ENCODE measurements around the gene CCDC57.

CCDC57 gene

DNA sequence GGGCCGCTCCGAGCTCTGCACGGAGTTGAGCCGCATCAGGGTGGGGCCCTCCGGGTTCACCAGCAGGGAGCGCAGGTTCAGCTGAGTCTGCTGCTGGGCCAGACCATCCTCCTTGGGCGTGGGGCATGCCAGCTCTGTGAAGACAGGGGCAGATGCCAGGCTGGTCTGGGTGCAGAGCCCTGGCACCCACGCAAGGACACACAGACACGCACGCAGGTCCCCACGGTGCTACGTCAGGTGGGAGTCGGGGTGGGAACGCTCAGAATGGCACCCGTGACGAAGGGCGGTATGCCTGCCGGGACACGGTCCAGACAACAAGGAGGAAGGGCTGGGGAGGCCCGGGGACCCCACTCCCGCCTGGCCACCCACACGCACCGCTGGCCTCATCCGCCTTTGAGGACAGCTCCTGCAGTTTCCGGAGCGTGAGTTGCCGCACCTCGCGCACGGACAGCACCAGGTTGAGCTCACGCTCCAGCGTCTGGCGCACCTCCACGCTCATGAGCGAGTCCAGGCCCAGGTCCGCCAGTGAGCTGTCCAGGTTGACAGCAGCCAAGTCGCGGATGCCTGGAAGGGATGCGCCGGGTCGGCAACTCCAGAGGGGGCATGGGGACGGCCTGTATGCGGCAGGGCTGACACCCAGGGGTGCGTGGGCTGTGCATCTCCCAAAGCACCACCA, 131.7 kb downstream of the CCDC57 start:
- no peak for DNase-seq (ENCODE audit: low spot score)

DNA sequence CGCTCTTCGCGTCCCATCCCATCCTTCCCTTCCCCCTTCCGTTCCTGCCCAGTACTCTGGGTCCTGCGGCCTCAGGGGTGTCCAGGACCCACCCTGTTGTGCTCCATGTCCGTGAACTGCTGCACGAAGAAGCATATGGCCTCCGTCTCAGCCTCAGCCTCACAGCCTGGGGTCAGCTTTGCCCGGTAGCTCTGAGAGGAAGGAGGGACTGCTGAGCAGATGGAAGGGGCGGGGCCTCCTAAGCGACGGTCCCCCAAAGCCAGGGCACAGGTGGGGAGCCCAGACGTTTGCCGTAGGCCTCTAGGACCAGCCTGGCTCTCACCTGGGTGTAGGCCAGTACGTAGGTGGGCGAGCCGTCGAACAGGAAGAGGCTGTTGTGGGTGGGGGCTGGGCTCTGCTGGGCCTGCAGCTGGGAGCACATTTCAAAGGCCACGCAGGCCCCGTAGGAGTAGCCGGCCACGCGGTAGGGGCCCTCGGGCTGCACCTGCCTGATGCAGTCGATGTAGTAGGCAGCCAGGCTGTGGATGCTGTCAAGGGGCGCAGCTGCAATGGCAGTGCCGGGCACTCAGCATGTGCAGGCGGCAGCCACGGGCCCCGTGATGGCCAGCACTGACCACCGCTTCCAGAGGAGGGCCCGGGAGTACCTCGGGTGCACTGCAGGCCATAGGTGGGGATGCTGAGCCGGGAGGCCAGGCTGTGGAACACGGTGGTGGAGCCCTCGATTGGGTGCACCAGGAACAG, 132.4 kb downstream of the CCDC57 start:
- no peak for DNase-seq (ENCODE audit: low spot score)

DNA sequence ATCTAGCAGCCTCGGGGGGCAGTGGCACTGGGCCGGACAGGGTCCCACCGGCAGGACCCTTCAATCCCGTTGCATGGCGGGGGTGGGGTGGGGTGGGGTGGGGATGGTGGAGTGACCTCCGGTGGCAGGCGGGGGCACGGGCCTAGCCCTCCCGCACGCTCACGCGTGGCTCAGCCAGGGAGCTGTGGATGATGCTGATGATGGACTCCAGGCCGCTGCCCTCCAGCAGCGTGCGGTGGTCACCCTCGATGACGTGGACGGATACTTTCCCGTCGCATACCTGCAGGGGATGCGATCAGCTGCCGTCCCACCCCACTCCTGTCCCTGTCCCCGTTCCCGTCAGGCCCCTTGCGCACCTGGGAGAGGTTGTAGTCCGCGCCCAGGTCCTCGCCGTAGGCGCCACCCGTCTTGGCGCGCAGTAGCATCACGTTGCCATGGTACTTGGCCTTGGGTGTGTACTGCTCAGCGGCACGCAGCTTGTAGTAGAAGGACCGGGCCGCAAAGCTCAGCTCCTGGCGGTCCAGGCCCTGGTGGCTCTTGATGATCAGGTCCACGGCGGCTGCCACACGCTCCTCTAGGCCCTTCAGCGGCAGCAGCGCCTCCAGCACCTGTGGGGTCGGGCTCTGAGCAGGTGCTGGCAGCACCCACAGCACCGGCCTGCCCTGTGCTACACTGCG, 133.5 kb downstream of the CCDC57 start:
- DNase-seq (ENCODE audit: low spot score), result no peak

DNA sequence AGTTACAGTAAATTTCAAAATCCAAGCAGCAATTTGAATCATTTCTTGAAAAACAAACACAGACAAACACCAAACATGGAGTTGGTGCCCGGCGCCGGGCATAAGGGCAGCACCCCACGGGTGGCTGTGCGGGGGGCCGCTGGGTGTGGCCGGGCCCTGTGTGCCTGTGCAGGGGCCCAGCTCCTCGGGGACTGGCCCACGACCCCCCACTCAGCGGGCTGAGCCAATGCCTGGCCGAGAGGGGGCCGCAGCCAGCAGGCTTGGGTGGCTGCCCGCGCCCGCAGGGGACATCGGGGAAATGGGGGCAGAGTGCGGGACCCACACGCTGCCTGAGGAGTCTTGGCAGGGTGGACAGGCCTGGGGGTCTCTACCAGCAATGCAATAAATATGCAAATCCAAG, 134.2 kb downstream of the CCDC57 start:
- DNase-seq (ENCODE audit: low spot score), result no peak

DNA sequence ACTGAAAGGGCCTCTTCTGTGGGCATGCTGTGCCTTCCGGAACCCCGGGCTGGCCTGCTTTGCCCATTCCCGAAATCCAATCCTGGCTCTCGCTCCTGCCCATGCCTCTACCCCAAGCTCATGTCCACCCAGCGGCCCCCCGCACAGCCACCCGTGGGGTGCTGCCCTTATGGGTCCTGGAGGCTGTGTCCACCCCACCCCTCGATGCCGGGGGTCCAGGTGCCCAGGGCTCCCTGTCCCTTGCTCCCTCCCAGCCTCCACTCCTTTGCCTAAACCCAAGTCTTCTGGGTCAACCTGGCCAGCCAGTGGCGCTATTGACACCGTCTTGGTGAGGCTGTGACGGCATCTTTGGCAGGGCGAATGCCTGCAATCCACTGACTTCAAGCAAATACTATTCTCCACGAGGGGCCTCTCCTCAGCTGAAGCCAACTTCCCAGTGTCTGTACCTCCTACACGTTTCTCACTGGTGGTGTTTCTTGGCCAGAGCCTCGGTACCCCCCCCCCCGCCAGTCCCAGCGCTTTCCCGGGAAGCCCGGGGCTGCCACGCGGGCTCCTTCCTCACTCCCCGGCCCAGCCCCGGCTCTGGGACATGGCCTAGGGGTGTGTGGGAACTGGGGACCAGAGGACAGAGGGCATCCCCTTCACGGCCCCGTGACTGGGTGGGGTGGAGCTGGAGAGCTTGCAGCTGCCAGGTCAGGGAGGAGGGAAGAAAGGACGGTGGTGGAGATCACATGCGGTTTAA, 134.9 kb downstream of the CCDC57 start:
- DNase-seq (ENCODE audit: low spot score), result no peak

DNA sequence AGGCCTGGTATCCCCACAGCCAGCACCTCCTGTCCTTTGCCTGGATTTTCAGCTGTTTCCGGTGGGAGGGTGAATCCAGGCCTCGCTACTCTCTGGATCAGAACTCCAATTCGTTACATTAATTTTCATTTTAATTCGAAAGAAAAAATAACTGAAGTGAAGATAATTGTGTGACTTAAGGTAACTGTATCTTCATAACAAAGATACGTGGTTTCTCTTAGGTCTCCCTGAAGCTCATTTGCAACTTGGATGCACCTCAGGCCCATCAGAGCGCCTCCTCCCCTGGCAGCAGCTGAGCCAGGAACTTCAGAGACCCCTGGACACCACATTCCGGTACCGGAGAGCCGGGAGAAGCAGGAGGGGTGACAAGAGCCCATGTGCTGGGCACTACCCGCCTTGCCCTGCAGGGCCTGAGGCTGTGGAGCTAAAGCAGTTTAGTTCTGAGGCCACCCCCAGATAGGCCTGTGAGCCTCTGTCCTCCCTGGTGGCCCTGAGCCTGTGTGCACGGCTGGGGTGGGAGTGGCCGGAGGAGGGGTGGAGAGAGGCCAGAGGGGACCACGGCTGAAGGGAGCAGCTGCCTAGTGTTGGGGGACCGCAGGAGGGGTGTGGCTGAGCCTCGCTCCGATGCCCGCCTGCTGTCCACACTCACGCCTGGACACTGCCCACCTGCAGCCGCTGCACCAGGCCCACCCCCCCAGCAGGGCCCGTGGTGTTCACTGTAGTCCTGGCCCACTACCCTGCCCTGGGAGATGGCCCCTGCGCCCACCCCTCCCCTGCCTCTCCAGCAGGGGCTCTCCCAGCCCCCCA, 135.7 kb downstream of the CCDC57 start:
- no peak for DNase-seq (ENCODE audit: low spot score)

DNA sequence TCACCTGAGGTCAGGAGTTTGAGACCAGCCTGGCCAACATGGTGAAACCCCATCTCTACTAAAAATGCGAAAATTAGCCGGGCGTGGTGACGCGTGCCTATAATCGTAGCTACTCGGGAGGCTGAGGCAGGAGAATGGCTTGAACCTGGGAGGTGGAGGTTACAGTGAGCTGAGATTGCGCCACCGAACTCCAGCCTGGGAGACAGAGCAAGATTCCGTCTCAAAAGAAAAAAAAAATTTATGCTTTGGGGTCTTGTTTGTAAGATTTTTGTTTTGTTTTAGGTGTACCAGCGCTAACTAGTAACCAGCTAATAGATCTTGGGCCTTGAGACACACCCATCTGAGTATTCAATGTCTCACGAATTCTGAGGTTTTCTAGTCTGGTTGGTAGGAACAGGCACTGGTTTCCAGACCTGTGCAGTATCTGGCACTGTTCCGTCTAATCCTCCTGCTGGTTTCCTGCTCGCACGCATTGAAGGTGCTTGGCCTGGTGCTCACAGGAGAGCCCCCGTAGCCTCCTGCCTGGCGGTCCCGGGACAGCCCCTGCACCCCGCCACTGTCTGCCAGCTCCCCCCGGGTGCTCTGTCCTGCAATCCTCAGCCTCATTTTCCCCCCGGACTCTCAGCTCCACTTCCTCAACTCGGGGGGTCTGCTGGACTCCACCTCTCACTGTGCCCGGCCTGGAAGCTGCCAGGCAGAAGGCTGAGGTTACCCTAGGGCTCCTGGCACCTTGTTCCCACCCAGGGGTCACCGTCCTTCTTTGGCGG, 136.4 kb downstream of the CCDC57 start:
- no peak for DNase-seq (ENCODE audit: low spot score)

DNA sequence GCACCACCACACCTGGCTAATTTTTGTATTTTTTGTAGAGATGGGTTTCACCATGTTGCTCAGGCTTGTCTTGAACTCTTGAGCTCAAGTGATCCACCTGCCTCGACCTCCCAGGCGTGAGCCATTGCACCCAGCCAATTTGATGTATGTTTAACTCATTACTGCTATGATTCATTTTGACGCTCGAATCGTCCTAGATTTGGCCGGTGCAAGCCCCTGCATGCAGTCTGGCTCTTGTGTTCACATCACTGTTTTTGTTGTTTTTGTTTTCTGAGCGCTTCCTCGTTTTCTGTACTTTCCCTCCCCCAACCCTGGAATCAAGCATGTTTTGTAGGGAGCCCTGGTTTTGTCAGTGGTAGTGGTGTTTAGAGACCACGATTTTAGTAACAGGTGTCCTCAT, 139.2 kb downstream of the CCDC57 start:
- DNase-seq (ENCODE audit: low spot score), result no peak

DNA sequence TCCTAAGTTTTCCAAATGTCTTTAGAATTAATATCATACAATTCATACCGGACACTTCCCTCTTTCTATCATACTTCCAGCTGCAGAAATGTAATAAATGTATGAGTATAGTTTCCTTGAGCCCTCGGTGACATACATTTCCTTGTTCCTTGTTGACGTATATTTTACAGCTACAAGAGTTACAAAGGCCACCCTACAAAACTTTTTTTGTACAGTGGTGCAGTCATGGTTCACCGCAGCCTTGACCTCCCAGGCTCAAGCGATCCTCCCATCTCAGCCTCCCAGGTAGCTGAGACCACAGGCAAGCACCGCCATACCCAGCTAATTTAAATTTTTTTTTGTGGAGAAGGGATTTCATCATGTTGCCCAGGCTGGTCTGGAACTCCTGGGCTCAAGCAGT, 139.8 kb downstream of the CCDC57 start:
- DNase-seq (ENCODE audit: low spot score), result no peak

DNA sequence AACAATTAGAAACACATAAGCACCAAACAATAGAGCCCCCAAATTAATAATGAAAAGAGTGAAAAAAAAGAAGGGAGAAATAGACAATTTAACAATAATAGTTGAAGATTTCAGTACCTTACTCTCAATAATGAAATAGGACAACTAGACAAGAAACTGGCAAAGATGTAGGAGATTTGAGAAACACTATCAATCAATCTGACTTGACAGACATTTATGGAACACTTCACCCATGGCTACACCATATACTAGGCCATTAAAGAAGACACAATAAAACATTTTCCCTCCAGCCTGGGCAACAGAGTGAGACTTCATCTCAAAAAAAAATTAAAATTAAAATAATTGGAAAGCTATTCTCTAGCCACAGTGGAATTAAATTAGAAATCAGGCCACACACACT, 142.0 kb downstream of the CCDC57 start:
- DNase-seq (ENCODE audit: low spot score), result no peak

DNA sequence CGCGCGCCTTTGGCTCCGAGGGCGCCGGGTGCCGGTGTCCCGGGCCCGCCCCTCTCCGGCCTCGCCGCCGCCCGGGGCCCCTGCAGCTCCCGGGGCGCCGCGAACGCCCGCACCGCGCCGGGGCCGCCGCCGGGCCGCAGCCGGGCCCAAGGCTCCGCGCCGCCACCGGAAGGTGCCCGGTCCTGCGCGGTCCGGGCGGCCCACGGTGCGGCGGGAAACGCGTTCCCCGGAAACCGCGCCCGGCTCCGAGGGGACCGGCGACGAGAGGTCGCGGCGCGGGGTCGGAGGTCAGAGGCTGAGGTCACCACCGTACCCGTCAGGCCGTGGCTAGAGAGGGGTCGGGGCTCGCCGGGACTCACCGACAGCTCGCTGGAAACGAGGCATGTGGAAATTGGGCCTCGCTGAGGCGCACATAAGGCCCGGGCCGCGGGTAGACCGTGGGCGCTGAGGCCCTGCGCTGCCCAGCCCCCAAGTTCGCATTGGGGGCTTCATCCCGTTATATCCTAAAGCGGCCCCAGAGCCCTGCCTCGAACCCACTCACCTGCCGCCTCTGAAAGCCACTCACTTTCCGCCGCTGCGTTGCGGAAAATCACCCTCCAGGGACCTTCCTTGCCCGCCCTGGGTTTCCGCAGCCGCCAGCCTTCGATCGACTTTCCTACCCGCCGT, 146.9 kb downstream of the CCDC57 start, which contains the start of gene DUS1L:
TSS of gene DUS1L (minus strand) at position 167 of the 666 bp plus-strand sequence. CDS start 745 bp downstream, outside the sequence.
- DNase-seq (ENCODE audit: low spot score), result peak; percentile 90

DNA sequence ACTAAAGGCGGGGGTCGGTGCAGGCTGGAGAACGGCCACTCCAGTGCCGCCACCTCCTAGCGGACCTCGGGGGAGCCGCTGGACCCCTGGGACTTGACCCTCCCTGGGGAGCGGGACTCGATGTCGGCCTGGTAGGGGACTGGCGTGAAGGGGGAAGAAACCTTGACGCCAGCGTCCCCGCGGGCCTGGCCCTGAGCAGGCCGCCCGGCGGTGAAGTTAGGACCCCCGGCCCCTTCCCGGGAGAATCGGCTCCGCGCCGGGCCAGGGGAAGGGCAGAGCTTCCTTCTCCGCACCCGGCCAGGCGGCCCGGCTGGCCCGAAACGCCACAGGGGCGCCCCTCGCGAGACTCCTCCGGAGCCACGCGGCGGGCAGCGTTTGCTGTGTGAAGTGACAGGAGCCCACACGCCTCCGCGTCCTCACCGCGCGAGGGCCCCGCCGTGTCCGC, 147.4 kb downstream of the CCDC57 start:
- DNase-seq (ENCODE audit: low spot score), result no peak

DNA sequence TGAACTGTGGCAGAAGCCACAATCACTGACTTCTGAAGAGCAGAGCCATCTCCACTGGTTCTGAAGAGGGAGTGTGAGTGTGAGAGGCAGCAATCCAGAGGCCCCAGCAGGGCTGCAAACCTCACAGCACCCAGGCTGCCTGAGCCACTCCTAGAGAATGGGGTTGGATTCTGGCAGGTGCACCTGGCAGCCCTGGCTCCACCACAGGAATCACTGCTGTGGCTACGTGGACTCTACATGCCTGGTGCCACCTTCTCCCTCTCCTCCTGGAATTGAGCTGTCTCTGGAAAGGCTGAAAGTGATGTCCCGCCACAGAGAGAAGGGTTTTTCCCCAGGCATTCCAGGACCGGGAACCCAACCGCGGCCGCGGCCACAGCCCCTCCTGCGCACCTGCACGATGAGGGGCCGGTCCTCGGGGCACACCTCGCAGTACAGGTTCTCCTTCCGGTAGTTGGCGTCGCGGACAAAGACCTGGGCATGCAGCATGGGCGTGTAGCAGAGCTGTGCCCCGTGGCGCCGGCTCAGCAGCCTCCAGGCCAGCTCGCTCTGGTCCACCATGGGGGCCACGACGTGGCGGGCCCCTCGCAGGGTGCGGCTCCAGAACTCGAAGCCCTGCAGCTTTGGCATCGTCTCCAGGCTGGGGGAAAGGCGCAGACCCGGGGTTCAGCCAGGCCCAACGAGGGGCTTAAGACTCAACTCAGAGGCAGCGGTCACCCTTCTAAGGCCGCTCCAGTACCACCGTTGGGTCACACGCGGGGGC, 148.0 kb downstream of the CCDC57 start:
- DNase-seq (ENCODE audit: low spot score), result no peak

DNA sequence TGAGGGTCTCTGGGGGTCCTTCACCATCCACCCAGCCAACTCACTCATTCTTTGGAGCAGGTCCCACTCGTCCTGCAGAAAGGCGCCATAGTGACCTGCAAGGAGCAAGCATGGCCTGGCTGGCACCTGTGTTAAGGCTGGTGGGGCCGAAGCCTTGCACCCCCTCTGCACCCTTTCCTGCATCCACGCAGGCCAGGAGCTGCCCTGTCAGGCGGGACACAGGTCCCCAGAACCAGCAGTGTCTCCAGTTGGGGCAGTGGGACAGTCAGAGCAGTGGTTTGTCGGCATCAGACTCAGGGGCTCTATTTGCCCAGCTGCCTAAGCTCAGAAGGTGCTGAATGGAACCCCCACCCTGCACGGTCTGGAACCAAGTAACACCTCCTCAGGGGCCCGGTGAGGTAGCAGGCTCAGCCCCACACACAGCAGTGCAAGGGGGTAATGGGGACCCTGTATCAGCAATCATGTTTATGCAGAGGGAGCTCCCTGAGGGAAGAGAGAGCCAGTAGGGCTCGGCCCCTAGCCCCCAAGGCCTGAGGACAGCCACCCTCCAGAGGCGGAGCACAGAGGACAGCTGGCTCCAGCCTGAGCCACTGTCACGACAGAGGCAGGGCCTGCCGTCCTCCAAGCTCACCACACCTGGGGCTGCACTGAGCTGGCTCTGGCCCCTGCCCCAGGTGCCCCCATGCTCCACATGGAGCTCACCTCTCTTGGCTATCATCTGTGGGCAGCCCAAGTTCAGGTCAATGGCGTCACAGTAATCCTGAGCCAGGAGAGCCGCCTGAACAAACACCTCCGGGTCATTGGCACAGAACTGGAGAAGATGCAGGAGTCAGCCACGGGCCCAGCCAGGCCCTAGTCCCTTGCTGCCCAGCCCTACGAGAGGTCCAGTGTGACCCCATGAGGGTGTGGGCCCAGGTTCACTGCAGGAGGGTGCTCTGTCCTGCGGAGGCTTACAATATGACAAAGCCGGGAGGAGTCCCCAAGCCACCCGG, 148.9 kb downstream of the CCDC57 start:
- no peak for DNase-seq (ENCODE audit: low spot score)

DNA sequence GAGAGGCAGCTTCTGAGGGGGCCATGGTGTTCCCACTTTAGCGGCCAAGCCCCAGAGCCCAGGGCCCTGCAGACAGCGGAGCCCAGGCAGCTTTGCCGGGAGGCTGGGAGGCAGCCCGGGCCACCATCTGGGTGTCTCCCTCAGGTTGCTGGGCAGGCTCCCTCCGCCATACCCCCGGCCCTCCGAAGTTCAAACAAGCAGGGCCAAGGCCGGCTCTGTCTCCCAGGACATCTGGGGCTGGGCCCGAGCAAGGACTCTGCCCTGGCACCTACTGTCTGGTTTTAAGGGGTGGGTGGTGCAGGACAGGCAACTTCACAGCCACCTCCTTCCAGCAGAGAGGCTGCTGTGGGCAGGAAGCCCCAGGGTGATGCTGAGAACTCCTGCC, 149.7 kb downstream of the CCDC57 start:
- no peak for DNase-seq (ENCODE audit: low spot score)

DNA sequence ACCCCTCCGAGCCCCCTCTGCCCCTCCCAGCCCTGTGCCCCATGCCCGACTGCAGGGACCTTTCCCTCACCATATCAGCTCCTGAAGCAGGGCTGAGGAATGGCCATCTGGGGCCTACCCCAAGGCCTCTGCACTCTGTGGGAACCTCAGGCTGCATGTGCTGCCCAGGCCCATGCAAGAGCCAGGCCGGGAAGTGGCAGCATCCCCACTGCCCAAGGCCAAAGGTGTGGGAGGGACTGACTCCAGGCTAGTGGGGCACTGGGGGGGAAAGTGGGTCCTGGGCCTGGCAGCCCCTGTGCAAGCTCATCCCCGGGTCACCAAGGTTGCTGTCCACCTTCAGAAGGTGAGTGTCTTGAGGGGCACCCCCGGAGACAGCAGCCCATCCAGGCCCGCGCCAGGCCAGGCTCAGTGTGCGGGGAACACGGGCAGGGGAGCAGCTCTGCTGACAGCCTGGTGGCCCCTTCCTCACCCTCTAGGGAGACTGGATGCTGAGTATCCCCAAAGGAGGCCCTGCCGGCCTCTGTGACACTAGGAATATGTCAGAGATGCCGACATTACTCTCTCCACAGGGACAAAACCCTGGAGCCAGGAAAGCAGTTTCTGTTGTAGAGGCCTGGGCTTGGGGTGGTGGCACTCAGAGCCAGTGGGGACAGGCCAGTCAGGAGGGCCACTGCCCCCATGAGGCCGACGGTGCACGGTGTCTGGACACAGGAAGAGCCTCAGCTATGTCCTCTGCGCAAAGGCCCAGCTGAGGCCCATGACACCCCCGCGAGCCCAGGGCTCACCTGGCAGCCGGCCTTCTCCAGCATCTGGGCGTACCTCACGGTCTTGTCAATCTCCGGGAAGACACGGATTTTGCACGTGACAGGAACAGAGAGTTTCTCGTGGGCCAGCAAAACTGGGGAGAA, 150.3 kb downstream of the CCDC57 start:
- DNase-seq (ENCODE audit: low spot score), result no peak

Measured in ecto neural progenitor cell (in vitro differentiated cells).